Ovary (tissue), 9 donors: ENCODE data around the gene B3GNT5. TPM values are rescaled to one million over a fixed set of nuclear protein-coding genes. Genes with fewer than 3 reads are reported as not detected.

Experiments
- DNase-seq, 5 donors: peaks; one replicate each; pipeline ENCODE4 v3.0.0-alpha.2; 2019 to 2020
- H3K27ac ChIP-seq, 2 donors: fragments of 200-600 bp; one replicate each; pipeline versions ENCODE4 v1.5.1 to v1.8.0; 2019 to 2022
- H3K27me3 ChIP-seq: fragments of 200-600 bp; one replicate; pipeline ENCODE4 v1.8.0; 2022
- H3K36me3 ChIP-seq: fragments of 200-600 bp; sonication (generic); one replicate; pipeline ENCODE4 v1.5.1; 2019
- H3K4me1 ChIP-seq: one replicate; pipeline ENCODE4 v1.8.1; 2013; ENCODE audit warnings: mild to moderate bottlenecking, moderate library complexity; ENCODE audit not compliant: insufficient read depth
- H3K4me3 ChIP-seq: fragments of 200-600 bp; sonication (generic); one replicate; pipeline ENCODE4 v1.5.1; 2017
- H3K9me3 ChIP-seq, 2 donors: fragments of 200-600 bp in 1 of 2; sonication (generic) in 1 of 2; one replicate each; pipeline versions ENCODE4 v1.5.1 to v1.8.1; 2013 to 2019; ENCODE audit warnings: mild to moderate bottlenecking in 1 of 2, moderate library complexity in 1 of 2
- EP300 ChIP-seq: sonication (generic); formaldehyde crosslinking; IDR thresholded peaks from one replicate; pipeline ENCODE4 v1.6.1; 2017; ENCODE audit warnings: antibody characterized with exemption
- POLR2A ChIP-seq: fragments of 450-650 bp; IDR thresholded peaks from one replicate; pipeline ENCODE4 v1.6.1; 2017; ENCODE audit warnings: antibody characterized with exemption, mild to moderate bottlenecking, moderate library complexity
- WGBS, 3 donors: extraction: QIAGEN DNeasy Blood & Tissue Kit in 1 of 3; methylation state at CpG; one replicate each; pipeline versions ENCODE4 v1.1.5 to v1.1.7; 2013 to 2017; 5-methylcytosine and 5-hydroxymethylcytosine counted together
- intact Hi-C, 4 donors: fragments of 100-400 bp; cut with DNase I; formaldehyde crosslinking; loops; one replicate each; pipeline versions ENCODE4 v1.11.0 to v1.15.1; 2022 to 2023
- polyA plus RNA-seq, 2 donors: library from polyadenylated mRNA; stranded (reverse); fragments of 200-250 nt in 1 of 2; fragments of 350-450 nt in 1 of 2; fragmentation: Illumina TruSeq in 1 of 2; extraction: RNeasy Lipid Tissue Mini Kit (QIAGEN cat#74804) in 1 of 2; gene quantifications; one replicate each; pipeline ENCODE4 v1.2.3, GENCODE V29; 2013 to 2014
- total RNA-seq, 7 donors: library from RNA; depleted of rRNA in 2 of 7; stranded (reverse); fragments of >200 nt in 2 of 7; fragmentation: NEBNext Ultra II Directional in 3 of 7; extraction: Animal tissue kit (Norgen Biotek cat#: 25700) in 3 of 7; gene quantifications; one replicate each; pipeline versions ENCODE4 v1.1.0 to v1.2.4, GENCODE V29; 2016 to 2023
- TF ChIP-seq, protein P1 (sequence below), 3 donors: fragments of 450-650 bp in 2 of 3; fragments of 200-600 bp in 1 of 3; IDR thresholded peaks; one replicate each; pipeline versions ENCODE4 v1.5.1 to v1.8.0; 2016 to 2022; ENCODE audit warnings: antibody characterized with exemption in 3 of 3, mild to moderate bottlenecking in 1 of 3
- donor health status: DM: no; HTN: no; CAD: no; lungs with moderate emphysema.
- donor health status: DM: no; HTN: no; CAD: no.
- donor health status: Bipolar disorder and iron deficiency.
- donor health status: DM: yes; HTN: yes; CAD: no.
- donor health status: DM: no; HTN: no; CAD: no.
- donor health status: DM: yes; HTN: yes; CAD: no.

B3GNT5 gene
- total and polyA plus RNA-seq, 9 donors = 4.1 to 12.9 (median 6.8) TPM

DNA sequence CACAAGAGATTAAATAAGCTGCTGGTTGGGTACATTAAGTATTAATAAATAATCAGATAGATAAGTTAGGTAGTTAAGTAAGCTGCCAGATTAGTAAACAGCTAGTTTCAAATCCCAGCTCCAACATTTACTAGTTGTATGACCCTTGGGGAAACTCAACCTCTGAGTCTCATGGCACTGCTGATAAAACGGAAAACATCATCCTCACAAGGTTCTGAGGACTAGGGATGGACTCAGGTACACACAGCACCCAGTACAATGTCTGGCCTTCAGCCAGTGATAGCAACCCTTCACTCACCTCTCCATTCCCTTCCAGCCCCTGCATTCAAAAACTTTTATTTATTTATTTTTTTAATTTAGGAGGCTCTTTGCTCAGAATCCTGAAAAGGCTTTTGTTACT is 32.3 kb downstream of the B3GNT5 start:
- Histone ChIP-seq H3K4me1 (peaks cover 2% of the 10 kb centered on the region), H3K9me3 (no peaks in the 10 kb centered on the region), H3K36me3 (no peaks in the 10 kb centered on the region), H3K27ac (peak overlapping the region in 1 of 2 donors; percentile 31), H3K4me3 (no peak overlapping the region), H3K27me3 (no peaks in the 10 kb centered on the region)
- no peak for DNase-seq
- WGBS, 3 donors = 61 to 69% (median 68%) methylated on average over 1 of the region's 1 CpG
- TF ChIP-seq, protein P1, sequence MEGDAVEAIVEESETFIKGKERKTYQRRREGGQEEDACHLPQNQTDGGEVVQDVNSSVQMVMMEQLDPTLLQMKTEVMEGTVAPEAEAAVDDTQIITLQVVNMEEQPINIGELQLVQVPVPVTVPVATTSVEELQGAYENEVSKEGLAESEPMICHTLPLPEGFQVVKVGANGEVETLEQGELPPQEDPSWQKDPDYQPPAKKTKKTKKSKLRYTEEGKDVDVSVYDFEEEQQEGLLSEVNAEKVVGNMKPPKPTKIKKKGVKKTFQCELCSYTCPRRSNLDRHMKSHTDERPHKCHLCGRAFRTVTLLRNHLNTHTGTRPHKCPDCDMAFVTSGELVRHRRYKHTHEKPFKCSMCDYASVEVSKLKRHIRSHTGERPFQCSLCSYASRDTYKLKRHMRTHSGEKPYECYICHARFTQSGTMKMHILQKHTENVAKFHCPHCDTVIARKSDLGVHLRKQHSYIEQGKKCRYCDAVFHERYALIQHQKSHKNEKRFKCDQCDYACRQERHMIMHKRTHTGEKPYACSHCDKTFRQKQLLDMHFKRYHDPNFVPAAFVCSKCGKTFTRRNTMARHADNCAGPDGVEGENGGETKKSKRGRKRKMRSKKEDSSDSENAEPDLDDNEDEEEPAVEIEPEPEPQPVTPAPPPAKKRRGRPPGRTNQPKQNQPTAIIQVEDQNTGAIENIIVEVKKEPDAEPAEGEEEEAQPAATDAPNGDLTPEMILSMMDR (IDR thresholded peaks at IDR 0.05) = no peak
- TF ChIP-seq EP300 (no peak), POLR2A (no peak)
- intact Hi-C loops = no loop called here

GRCh38 chr3:183285828-183286457 is 32.9 kb downstream of the B3GNT5 start:
- Histone ChIP-seq H3K9me3 (no peaks in the 10 kb centered on the region), H3K27ac (no peak overlapping the region), H3K4me1 (peaks cover 2% of the 10 kb centered on the region), H3K36me3 (no peaks in the 10 kb centered on the region), H3K27me3 (no peaks in the 10 kb centered on the region), H3K4me3 (no peak overlapping the region)
- DNase-seq = peak; percentile 79 to 83 (median 80)
- intact Hi-C loops = no loop called here
- WGBS, 3 donors = 20 to 23% (median 21%) methylated on average over 10 of the region's 10 CpGs
- TF ChIP-seq POLR2A = no peak
- TF ChIP-seq, protein P1 (IDR thresholded peaks at IDR 0.05) = no peak
- TF ChIP-seq EP300 = no peak

GRCh38 chr3:183287301-183287971 is 34.4 kb downstream of the B3GNT5 start:
- TF ChIP-seq, protein P1 (IDR thresholded peaks at IDR 0.05) = no peak
- TF ChIP-seq EP300 = no peak
- TF ChIP-seq POLR2A = no peak
- Histone ChIP-seq H3K4me1 (peaks cover 2% of the 10 kb centered on the region), H3K27me3 (no peaks in the 10 kb centered on the region), H3K36me3 (no peaks in the 10 kb centered on the region), H3K27ac (no peak overlapping the region), H3K9me3 (no peaks in the 10 kb centered on the region), H3K4me3 (no peak overlapping the region)
- intact Hi-C loops = no loop called here
- peak in 2 of 5 donors; percentile 34 to 58 for DNase-seq
- 28 to 52% (median 41%) methylated on average over 9 of the region's 9 CpGs for WGBS, 3 donors

DNA sequence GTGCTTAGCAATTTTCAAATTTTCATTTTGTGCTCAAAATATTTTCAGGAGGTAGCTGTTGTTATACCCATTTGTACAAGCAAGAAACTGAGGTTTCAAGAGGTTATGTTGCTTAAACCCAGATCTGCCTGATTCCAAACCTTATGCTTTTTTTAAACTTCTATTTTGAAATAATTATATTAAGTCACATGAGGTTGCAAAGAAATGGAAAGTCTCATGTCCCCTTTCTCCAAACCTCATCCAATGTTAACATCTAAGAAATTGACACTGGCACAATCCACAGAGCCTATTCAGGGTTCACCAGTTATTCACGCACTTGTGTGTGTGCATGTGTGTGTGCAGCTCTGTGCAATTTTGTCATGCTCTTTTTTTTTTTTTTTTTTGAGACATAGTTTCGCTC is 35.1 kb downstream of the B3GNT5 start:
- Histone ChIP-seq H3K4me3 (no peak overlapping the region), H3K27ac (no peak overlapping the region), H3K27me3 (no peaks in the 10 kb centered on the region), H3K4me1 (peaks cover 2% of the 10 kb centered on the region), H3K36me3 (no peaks in the 10 kb centered on the region), H3K9me3 (no peaks in the 10 kb centered on the region)
- TF ChIP-seq POLR2A (no peak), EP300 (no peak)
- TF ChIP-seq, protein P1 (IDR thresholded peaks at IDR 0.05) = no peak
- DNase-seq = no peak
- intact Hi-C loops = no loop called here
- WGBS, 3 donors = 94 to 98% (median 97%) methylated on average over 2 of the region's 2 CpGs
